Ectodermal cell (in vitro differentiated cells): ENCODE results near the gene MAD1L1.

ENCODE experiments used
- H3K27ac ChIP-seq: 2 replicates; pipeline ENCODE4 v1.7.0; 2013; ENCODE audit warnings: mild to moderate bottlenecking, low read depth, low read length; ENCODE audit not compliant: insufficient read depth, poor library complexity, severe bottlenecking
- H3K27me3 ChIP-seq: 2 replicates; pipeline ENCODE4 v1.7.0; 2013; ENCODE audit warnings: mild to moderate bottlenecking, low read length; ENCODE audit not compliant: insufficient read depth, control insufficient read depth, poor library complexity, severe bottlenecking
- H3K36me3 ChIP-seq: one replicate; pipeline ENCODE4 v1.7.0; 2013; ENCODE audit warnings: low read length; ENCODE audit not compliant: control insufficient read depth, insufficient read depth
- H3K4me1 ChIP-seq: one replicate; pipeline ENCODE4 v1.7.0; 2013; ENCODE audit warnings: low read length; ENCODE audit not compliant: control insufficient read depth, insufficient read depth
- H3K4me3 ChIP-seq: 2 replicates; pipeline ENCODE4 v1.7.0; 2013; ENCODE audit warnings: low read depth, low read length, control low read depth; ENCODE audit not compliant: insufficient read depth
- H3K9me3 ChIP-seq: 2 replicates; pipeline ENCODE4 v1.7.0; 2013; ENCODE audit warnings: mild to moderate bottlenecking, low read length, moderate library complexity; ENCODE audit not compliant: control insufficient read depth
- WGBS, 2 experiments: methylation state at CpG; one replicate each; pipeline ENCODE4 v1.1.7; 2013; ENCODE audit warnings: missing lambda C conversion rate in 2 of 2; 5-methylcytosine and 5-hydroxymethylcytosine counted together

MAD1L1 gene

GRCh38 chr7:2202361-2202761 is 30.4 kb downstream of the MAD1L1 start:
- 94% methylated on average over 14 of the region's 14 CpGs for WGBS, 2 experiments
- no peak overlapping the region for H3K27ac ChIP-seq
- no peaks in the 10 kb centered on the region for H3K9me3 ChIP-seq
- no peaks in the 10 kb centered on the region for H3K27me3 ChIP-seq
- H3K4me1 ChIP-seq = peaks cover 8% of the 10 kb centered on the region
- peaks cover 5% of the 10 kb centered on the region for H3K36me3 ChIP-seq
- H3K4me3 ChIP-seq = no peak overlapping the region

- 91 to 92% methylated on average over 31 of the region's 31 CpGs for WGBS, 2 experiments
- H3K4me3 ChIP-seq = no peak overlapping the region
- no peak overlapping the region for H3K27ac ChIP-seq
- no peaks in the 10 kb centered on the region for H3K36me3 ChIP-seq
- no peaks in the 10 kb centered on the region for H3K9me3 ChIP-seq
- H3K4me1 ChIP-seq = peaks cover 8% of the 10 kb centered on the region
- no peaks in the 10 kb centered on the region for H3K27me3 ChIP-seq
Observed at GRCh38 chr7:2201686-2202360, 30.9 kb downstream of the MAD1L1 start.

DNA sequence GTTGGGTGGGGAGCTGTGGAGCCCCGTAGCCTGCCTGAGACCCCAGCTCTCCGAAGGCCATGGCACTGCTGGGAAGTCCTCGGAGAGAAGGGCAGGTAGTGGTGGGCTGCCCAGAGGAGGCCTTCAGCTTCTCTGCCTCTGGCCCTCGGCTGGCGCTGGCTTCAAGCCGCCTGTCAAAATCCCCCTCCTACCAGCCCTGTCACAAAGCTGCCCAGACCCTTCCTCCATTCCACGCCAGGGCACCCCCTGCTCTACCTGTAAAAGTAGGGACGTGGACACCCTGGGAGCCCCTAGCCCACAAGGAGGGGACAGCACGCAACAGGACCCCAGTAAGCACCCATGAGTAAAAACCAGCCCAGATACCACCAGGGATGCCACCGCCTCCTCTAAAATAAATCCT is 31.6 kb downstream of the MAD1L1 start:
- Histone ChIP-seq H3K9me3 (no peaks in the 10 kb centered on the region), H3K36me3 (no peaks in the 10 kb centered on the region), H3K4me1 (peaks cover 8% of the 10 kb centered on the region), H3K4me3 (no peak overlapping the region), H3K27me3 (no peaks in the 10 kb centered on the region), H3K27ac (no peak overlapping the region)
- WGBS, 2 experiments = 93 to 96% methylated on average over 10 of the region's 10 CpGs

DNA sequence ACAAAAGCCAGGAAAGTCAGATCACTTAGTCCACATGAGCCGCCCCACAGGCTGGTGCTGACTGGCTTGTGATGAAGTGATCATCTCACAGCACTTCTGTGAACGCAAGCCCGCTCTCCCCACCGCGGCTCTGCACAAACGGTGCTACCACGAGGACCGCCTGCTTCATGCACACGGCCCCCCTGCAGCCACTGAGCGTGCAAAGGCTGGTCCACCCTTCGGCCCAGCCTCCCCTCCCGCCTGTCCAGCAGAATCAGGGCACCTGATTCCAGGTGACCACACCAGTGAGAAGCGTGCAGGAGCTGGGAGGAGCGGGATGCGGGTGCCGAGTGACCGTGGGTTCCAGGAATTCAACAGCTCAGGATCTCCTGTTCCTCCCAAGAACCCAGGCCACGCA is 32.2 kb downstream of the MAD1L1 start:
- peaks cover 2% of the 10 kb centered on the region for H3K36me3 ChIP-seq
- 96% methylated on average over 18 of the region's 18 CpGs for WGBS, 2 experiments
- no peak overlapping the region for H3K4me3 ChIP-seq

GRCh38 chr7:2199956-2200583 is 32.7 kb downstream of the MAD1L1 start:
- H3K4me3 ChIP-seq = no peak overlapping the region
- H3K36me3 ChIP-seq = peaks cover 5% of the 10 kb centered on the region
- WGBS, 2 experiments = 93% methylated on average over 25 of the region's 25 CpGs
- no peaks in the 10 kb centered on the region for H3K27me3 ChIP-seq
- H3K9me3 ChIP-seq = no peaks in the 10 kb centered on the region
- H3K4me1 ChIP-seq = peaks cover 8% of the 10 kb centered on the region
- H3K27ac ChIP-seq = no peak overlapping the region

More for the DNA sequence above, 32.2 kb downstream of the MAD1L1 start:
- no peaks in the 10 kb centered on the region for H3K9me3 ChIP-seq
- H3K4me1 ChIP-seq = peaks cover 8% of the 10 kb centered on the region
- no peaks in the 10 kb centered on the region for H3K27me3 ChIP-seq
- H3K27ac ChIP-seq = no peak overlapping the region

DNA sequence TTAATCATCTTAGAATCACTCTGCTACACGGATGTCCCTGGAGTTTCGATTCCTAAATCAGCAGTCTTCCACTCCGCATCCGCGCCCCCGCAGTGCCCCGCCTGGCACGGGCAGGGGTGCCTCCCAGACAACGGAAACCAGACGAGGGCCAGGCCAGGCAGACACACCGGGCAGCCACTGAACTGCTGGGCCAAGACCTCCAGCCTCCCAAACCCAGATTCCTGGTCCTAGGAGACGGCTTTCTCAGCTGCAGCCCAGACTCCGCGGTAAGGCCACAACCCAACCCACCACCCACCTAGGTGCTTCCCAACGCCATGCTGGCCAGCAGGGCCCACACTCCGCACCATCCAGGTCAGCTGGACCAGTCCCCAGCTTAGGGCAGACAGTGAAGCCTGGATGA is 33.2 kb downstream of the MAD1L1 start:
- H3K27ac ChIP-seq = no peak overlapping the region

GRCh38 chr7:2198760-2199159 is 34.0 kb downstream of the MAD1L1 start:
- 94 to 96% methylated on average over 10 of the region's 10 CpGs for WGBS, 2 experiments
- no peak overlapping the region for H3K4me3 ChIP-seq
- no peak overlapping the region for H3K27ac ChIP-seq
- no peaks in the 10 kb centered on the region for H3K9me3 ChIP-seq
- H3K36me3 ChIP-seq = peaks cover 5% of the 10 kb centered on the region
- peaks cover 8% of the 10 kb centered on the region for H3K4me1 ChIP-seq
- no peaks in the 10 kb centered on the region for H3K27me3 ChIP-seq

More for the DNA sequence above, 33.2 kb downstream of the MAD1L1 start:
- Histone ChIP-seq H3K4me1 (peaks cover 8% of the 10 kb centered on the region), H3K36me3 (peaks cover 5% of the 10 kb centered on the region), H3K9me3 (no peaks in the 10 kb centered on the region), H3K27me3 (no peaks in the 10 kb centered on the region), H3K4me3 (no peak overlapping the region)
- 90% methylated on average over 16 of the region's 16 CpGs for WGBS, 2 experiments

- Histone ChIP-seq H3K4me1 (peaks cover 5% of the 10 kb centered on the region), H3K27me3 (no peaks in the 10 kb centered on the region), H3K36me3 (peaks cover 5% of the 10 kb centered on the region), H3K9me3 (no peaks in the 10 kb centered on the region), H3K4me3 (no peak overlapping the region), H3K27ac (no peak overlapping the region)
- WGBS, 2 experiments = 94 to 95% methylated on average over 15 of the region's 15 CpGs
Observed at GRCh38 chr7:2198206-2198605, 34.5 kb downstream of the MAD1L1 start.

DNA sequence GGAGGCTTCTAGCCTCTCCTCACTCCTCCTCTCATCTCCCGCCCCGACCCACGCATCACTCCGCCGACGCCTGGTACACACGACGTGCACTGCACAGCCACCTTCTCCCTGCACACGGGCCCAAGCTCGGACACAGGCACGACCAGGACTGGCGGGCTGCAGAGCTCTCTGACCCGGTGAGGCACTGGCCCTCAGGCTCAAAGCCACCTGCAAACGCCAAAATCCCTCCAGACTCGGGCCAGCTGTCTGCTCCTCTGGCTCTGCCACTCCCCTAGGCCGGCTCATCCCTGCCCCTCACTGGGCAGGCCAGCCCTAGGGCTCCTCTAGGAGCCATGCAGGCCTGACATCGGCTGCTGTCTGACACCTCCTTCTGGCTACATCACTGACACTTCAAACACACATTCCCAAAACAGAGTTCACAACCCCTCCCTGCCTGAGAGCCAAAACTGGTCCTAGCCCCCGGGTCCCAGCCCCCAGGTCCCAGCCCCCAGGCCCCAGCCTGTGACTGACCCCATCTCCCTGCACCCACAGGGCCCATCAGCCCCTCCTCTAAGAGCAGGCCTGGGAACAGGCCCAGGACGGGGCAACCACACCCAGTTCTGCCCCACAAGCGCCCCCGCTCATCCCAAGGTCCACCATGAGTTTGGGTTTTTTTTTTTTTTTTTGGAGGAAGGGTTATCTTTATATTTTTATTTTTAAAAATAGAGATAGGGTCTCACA is 35.1 kb downstream of the MAD1L1 start:
- Histone ChIP-seq H3K4me1 (peaks cover 5% of the 10 kb centered on the region), H3K4me3 (no peak overlapping the region), H3K9me3 (no peaks in the 10 kb centered on the region), H3K36me3 (peaks cover 5% of the 10 kb centered on the region), H3K27ac (no peak overlapping the region), H3K27me3 (no peaks in the 10 kb centered on the region)
- WGBS, 2 experiments = 93 to 95% methylated on average over 20 to 21 of the region's 21 CpGs
